Measurements from ENCODE around the gene BPIFB6.

GRCh38 chr20:33027769-33028751 is 3.4 kb upstream of the BPIFB6 start:
- TF ChIP-seq, protein P1, sequence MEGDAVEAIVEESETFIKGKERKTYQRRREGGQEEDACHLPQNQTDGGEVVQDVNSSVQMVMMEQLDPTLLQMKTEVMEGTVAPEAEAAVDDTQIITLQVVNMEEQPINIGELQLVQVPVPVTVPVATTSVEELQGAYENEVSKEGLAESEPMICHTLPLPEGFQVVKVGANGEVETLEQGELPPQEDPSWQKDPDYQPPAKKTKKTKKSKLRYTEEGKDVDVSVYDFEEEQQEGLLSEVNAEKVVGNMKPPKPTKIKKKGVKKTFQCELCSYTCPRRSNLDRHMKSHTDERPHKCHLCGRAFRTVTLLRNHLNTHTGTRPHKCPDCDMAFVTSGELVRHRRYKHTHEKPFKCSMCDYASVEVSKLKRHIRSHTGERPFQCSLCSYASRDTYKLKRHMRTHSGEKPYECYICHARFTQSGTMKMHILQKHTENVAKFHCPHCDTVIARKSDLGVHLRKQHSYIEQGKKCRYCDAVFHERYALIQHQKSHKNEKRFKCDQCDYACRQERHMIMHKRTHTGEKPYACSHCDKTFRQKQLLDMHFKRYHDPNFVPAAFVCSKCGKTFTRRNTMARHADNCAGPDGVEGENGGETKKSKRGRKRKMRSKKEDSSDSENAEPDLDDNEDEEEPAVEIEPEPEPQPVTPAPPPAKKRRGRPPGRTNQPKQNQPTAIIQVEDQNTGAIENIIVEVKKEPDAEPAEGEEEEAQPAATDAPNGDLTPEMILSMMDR (IDR thresholded peaks at IDR 0.05), result no peak
- TF ChIP-seq, protein P2, sequence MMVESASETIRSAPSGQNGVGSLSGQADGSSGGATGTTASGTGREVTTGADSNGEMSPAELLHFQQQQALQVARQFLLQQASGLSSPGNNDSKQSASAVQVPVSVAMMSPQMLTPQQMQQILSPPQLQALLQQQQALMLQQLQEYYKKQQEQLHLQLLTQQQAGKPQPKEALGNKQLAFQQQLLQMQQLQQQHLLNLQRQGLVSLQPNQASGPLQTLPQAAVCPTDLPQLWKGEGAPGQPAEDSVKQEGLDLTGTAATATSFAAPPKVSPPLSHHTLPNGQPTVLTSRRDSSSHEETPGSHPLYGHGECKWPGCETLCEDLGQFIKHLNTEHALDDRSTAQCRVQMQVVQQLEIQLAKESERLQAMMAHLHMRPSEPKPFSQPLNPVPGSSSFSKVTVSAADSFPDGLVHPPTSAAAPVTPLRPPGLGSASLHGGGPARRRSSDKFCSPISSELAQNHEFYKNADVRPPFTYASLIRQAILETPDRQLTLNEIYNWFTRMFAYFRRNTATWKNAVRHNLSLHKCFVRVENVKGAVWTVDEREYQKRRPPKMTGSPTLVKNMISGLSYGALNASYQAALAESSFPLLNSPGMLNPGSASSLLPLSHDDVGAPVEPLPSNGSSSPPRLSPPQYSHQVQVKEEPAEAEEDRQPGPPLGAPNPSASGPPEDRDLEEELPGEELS (CRISPR knock-in tag; IDR thresholded peaks at IDR 0.05), result no peak
- no peak for TF ChIP-seq USF2 (CRISPR knock-in tag; IDR thresholded peaks at IDR 0.05)
- TF ChIP-seq RELA (CRISPR knock-in tag; IDR thresholded peaks at IDR 0.05; ENCODE audit: borderline replicate concordance), result no peak
- TF ChIP-seq MAX (CRISPR knock-in tag; IDR thresholded peaks at IDR 0.05), result no peak
- no peak for TF ChIP-seq SMAD3 (CRISPR knock-in tag; IDR thresholded peaks at IDR 0.05; ENCODE audit: borderline replicate concordance)
- no peak for TF ChIP-seq CREM (CRISPR knock-in tag; IDR thresholded peaks at IDR 0.05)
- no peak for TF ChIP-seq USF1 (CRISPR knock-in tag; IDR thresholded peaks at IDR 0.05)
- no peak for TF ChIP-seq ZNF423 (CRISPR knock-in tag; IDR thresholded peaks at IDR 0.05)
- TF ChIP-seq NFE2L1 (CRISPR knock-in tag; IDR thresholded peaks at IDR 0.05), result no peak
- no peak for TF ChIP-seq E2F4 (CRISPR knock-in tag; IDR thresholded peaks at IDR 0.05; ENCODE audit: borderline replicate concordance, low read depth)
- TF ChIP-seq E2F5 (CRISPR knock-in tag; IDR thresholded peaks at IDR 0.05), result no peak
- TF ChIP-seq FOXJ3 (CRISPR knock-in tag; IDR thresholded peaks at IDR 0.05; ENCODE audit: borderline replicate concordance), result no peak
- no peak for TF ChIP-seq MXD4 (CRISPR knock-in tag; IDR thresholded peaks at IDR 0.05; ENCODE audit: borderline replicate concordance)
